ENCODE measurements around the gene TTYH3.
"Not testable (repeated sequence)": the region's sequence is repeated elsewhere in the genome, so short reads cannot be mapped to it uniquely, and the experiment has no call there.

Gene TTYH3

DNA sequence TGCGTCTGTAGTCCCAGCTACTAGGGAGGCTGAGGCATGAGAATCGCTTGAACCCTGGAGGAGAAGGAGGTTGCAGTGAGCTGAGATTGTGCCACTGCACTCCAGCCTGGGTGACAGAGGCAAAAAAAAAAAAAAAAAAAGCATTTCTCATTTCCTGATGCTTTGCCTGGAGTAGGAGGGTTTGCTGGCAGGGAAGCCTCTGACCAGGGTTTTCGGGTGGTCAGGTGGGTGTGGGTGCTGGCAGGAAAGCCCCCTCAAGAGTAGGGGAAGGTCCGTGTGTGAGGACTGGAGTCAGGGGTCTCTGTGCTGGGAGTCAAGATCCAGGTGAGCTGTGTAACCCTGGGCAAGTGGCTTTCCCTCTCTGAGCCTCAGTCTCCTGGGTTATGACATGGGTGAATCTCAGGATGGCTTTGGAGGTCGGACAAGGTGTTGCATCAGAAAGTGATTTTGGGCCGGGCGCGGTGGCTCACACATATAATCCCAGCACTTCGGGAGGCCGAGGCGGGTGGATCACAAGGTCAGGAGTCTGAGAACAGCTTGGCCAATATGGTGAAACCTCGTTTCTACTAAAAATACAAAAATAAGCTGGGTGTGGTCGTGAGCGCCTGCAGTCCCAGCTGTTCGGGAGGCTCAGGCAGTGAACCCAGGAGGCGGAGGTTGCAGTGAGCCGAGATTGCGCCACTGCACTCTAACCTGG, 59.4 kb downstream of the TTYH3 start:
- no peak for DNase-seq

DNA sequence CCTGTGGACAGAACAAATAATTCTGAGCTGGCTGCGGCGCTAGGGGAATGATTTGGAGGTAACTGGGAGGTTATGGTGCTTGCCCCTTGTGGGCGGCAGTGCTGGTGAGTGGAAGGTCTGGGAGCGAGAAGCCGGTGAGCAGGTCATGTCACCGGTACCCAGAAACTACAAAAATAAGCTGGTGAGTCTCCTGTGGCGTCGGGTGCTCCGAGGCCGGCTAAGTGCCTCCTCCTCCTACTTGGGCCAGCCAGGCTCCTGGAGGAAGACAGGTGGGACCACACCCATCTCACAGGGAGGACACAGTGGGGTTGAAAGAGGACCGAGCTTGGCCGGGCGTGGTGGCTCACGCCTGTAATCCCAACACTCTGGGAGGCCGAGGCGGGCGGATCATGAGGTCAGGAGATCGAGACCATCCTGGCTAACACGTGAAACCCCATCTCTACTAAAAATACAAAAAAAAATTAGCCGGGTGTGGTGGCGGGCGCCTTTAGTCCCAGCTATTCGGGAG, 60.2 kb downstream of the TTYH3 start:
- DNase-seq = not testable (repeated sequence)

DNA sequence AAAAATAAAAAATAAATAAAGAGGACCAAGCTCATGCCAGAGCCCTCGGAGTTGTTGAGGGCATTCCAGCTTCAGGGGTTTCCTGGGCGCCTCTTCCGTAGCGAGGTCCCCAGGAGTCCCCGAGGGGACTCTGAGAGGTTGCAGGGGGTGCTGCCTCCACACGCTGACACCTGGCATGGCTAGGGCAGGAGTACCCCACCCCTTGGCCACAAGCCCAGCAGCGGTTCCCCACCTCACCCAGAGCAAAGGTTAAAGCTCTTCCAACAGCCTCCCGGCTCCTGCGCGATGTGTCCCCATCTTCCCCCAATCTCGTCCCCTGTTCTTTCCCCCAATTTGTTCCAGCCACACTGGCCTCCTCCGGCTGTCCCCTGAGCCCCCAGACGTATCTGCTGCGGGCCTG, 60.8 kb downstream of the TTYH3 start:
- no peak for DNase-seq

DNA sequence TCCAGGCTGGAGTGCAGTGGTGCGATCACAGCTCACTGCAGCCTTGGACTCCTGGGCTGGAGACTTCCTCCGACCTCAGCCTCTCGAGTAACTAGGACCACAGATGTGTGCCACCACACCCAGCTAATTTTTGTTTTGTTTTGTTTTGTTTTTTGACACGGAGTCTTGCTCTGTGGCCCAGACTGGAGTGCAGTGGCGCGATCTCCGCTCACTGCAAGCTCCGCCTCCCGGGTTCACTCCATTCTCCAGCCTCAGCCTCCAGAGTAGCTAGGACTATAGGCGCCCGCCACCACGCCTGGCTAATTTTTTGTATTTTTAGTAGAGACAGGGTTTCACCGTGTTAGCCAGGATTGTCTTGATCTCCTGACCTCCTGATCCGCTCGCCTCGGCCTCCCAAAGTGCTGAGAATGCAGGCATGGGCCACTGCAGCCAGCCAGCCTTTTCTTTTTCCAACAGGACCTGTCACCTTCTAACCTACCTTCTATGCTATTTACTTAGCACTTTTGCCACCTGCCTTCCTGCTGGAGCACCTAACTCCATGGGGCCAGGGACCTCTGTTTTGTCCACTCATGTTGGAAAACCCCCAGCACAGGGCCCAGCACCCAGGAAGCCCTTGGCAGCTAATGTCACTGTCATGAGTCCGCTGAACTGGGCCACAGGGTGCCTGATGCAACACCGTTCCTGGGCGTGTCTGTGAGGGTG, 61.8 kb downstream of the TTYH3 start:
- not testable (repeated sequence) for DNase-seq

DNA sequence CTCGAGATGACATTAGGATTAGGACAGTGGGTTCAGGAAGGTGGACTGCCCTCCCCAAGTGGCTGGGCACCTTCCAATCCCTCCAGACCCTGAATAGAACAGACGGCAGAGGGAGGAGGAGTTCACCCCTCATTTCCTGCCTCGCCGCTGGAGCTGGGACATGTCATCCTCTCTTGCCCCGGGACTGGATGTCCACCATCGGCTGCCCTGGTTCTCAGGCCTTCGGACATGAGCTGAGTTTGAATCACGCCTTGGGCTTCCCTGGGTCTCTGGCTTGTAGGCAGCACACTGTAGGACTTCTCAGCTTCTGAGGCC, 62.3 kb downstream of the TTYH3 start:
- DNase-seq = not testable (repeated sequence)

DNA sequence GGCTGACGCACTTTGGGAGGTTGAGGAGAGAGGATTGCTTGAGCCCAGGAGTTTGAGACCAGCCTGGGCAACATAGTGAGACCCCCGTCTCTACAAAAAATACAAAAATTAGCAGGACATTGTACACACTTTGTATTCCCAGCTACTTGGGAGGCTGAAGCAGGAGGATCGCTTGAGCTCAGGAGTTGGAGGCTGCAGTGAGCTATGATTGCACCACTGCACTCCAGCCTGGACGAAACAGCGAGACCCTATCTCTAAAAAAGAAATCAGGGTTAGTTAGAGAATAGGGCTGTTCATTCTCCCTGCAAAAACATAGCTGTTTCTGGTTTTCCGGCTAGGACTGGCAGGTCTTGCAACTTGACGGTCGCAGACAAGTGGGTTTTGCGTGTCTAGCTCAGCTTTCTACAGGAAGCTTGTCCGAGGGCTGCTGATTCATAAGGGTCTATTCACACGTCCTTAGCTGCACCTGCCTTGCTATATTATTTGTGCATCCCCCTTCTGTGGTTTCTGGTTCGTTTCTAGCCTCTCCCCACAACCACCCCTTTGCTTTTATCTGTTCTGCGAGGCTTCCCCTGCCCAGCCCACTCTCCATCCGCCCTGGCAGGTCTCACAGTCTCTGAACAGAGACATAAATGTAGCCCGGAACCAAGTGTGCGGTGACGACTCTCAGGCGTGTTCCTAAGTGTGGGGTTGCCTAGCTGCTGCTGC, 66.9 kb downstream of the TTYH3 start:
- peak; percentile 66 for DNase-seq

DNA sequence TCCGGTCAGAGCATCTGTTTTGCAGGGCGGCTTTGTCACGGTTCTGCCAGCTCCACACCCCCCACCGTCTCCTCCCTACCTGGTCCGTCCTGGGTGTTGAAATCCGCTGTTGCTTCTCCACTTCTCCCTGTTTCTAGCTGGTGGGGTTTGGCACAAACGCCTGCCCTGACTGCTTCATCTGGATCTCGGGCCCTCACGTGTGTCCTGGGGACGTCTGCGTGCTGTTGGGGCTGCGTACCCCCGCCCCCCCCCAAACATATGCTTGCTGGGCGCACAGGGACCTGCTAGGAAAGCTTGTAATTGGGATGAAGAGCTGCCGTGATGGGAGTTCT, 67.5 kb downstream of the TTYH3 start:
- no peak for DNase-seq

DNA sequence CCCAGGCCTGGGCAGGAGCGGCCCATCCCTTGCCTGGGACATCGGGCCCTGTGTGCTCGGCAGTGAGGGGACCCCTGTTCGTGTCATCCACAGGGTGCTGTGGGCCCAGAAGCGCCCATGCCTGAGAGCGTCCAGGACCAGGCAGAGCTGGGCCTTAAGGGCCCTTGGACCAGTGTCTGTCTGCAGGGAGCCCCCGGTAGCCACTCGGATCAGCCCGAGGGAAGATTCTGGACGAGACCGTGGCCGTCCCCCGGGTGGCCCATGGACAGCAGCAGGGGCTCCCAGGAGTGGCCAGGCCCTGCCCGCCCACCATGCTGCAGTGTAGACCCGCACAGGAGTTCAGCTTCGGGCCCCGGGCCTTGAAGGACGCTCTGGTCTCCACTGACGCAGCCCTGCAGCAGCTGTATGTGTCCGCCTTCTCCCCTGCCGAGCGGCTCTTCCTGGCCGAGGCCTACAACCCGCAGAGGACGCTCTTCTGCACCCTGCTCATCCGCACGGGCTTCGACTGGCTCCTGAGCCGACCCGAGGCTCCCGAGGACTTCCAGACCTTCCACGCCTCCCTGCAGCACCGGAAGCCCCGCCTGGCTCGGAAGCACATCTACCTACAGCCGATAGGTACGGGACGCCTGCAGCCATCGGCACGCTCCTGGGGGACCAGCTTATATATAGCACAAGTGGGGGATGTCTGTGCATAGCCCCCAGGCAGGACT, 68.5 kb downstream of the TTYH3 start:
- no peak for DNase-seq

DNA sequence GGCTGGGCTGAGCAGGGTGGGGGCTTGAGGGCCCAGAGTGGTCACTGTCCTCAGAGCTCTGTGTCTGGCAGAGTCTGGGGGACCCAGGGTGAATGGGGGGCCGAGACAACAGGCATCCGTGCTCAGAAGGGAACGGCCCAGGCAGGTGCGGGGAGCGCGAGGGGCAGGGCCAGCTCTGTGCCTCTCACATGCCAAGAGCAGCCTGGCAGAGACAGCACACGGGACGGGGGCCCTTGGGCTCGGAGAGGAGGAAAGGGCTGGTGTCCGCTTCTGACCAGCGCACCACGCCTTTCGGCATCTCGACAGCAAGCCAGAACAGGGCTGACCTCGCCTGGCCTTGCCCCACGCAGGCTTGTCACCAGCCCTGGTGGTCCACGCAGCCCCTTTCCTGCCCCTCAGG, 69.6 kb downstream of the TTYH3 start:
- DNase-seq = no peak

DNA sequence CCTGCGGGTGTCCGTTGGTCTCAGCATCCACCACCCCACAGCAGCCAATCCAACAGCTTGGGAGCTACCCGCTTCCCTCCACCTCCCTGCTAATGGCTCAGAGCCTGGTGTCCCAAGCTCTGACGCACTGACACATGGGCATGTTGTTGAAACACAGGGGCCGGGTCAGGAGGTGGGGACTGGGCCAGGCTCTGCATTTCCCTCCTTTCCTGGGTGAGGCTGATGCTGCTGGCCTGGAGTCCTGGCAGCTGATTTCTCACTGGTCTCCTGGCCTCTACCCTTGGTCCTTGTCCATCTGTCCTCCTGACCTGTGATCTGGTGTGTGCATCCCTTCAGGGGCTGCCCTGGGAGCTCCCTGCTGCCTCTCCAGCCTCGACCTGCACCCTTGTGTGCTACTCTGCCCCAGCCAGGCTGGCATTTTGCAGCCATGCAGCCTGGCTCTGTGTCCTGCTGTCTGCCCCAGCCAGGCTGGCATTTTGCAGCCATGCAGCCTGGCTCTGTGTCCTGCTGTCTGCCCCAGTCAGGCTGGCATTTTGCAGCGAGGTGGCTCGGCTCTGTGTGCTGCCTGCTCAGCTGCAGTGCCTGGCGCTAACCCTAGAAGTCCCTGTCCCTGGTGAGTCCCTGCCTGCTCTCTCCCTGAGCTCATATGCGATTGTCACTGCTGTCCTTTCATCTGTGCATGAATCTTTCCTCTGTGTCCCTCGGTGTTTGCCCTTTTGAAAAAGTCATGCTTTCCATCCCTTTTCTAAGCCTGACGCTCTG, 70.2 kb downstream of the TTYH3 start:
- DNase-seq = no peak

DNA sequence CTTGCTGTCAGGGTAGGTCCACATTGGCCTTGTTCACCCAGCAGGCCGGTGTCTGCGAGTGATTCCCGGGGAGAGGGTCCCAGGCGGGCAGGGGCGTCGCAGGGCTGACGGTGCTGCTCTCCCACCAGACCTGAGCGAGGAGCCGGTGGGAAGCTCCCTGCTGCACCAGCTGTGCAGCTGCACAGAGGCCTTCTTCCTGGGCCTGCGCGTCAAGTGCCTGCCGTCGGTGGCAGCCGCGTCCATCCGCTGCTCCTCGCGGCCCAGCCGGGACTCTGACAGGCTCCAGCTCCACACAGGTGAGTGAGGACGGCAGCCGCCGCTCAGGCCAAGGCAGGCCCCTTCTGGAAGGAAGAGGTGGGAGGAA, 70.8 kb downstream of the TTYH3 start:
- no peak for DNase-seq

DNA sequence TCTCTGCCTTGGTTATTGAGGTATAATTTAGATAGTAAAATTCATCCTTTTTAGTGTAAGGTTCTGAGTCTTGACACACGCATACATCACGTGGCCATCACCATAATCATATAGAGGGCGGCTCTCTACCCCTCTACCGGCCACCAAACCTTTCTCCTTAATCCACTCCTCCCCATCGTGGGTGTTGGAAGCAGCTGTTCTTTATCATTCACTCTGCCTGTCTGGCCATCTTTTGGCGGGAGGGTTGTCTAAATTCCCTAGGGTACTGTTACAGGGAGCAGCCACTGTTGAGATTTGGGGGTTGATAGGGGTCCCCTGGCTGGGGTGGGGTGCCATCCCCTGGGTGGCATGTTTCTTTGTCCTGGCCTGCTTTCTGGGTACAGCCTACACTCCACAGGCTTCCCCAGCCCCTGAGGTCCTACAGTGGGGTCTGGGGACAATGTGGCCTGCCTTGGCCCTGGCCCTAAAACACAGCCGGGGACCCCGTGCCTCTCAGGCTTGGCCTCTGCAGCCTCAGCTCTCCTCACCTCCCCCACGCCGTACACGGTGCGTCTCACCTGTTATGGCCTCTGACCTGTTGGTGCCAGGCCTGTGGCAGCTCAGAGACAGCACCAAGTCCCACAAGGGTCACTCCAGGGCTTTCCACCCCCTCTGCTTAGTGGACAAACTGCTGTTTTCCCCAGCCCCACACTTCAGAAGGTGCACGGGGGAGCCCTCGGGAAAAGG, 73.7 kb downstream of the TTYH3 start:
- DNase-seq = no peak

DNA sequence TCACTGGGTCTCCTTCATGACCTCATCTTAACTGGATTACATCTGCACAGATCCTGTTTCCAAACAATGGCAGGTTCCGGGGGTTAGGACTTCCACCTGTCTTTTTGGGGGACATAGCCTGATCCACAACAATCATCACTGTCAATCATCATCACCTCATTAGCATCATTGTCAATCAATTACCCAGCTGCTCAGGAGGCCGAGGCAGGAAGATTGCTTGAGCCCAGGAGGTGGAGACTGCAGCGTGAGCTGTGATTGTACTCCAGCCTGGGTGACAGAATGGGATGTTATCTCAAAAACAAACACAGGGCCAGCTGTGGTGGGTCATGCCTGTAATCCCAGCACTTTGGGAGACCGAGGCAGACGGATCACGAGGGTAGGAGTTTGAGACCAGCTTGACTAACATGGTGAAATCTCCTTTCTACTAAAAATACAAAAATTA, 74.9 kb downstream of the TTYH3 start:
- no peak for DNase-seq

DNA sequence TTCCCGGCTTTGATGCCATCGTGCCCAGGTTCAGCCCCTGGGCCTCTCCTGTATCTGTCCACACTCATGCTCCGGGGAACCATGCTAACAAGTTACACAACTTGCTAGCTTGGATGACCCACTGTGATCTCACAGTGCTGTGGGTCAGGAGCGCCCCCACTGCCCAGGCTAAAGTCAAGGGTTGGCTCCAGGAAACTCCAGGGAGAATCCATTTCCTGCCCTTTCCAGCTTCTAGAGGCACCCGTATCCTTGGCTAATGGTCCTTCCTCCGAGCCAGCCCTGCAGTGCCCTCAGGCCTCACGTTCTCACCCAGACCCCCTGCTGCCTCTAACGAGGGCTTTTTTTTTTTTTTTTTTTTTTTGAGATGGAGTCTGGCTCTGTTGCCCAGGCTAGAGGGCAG, 75.7 kb downstream of the TTYH3 start:
- no peak for DNase-seq

DNA sequence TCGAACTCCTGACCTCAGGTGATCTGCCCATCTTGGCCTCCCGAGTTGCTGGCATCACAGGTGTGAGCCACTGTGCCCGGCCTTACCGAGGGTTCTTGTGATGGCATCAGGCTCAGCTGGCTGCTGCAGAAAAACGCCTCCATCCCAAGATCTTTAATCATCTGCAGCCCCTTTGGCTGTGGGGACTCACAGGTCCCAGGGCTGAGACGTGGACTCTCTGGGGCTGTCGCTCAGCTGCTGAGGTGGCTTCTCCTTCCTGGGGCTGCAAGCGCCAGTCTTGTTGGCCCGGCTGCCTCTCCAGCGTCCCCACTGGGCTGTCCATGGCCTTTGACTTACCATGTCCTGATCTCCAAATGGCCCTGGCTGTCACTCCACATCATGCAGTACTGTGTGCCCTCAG, 76.3 kb downstream of the TTYH3 start:
- DNase-seq = no peak

DNA sequence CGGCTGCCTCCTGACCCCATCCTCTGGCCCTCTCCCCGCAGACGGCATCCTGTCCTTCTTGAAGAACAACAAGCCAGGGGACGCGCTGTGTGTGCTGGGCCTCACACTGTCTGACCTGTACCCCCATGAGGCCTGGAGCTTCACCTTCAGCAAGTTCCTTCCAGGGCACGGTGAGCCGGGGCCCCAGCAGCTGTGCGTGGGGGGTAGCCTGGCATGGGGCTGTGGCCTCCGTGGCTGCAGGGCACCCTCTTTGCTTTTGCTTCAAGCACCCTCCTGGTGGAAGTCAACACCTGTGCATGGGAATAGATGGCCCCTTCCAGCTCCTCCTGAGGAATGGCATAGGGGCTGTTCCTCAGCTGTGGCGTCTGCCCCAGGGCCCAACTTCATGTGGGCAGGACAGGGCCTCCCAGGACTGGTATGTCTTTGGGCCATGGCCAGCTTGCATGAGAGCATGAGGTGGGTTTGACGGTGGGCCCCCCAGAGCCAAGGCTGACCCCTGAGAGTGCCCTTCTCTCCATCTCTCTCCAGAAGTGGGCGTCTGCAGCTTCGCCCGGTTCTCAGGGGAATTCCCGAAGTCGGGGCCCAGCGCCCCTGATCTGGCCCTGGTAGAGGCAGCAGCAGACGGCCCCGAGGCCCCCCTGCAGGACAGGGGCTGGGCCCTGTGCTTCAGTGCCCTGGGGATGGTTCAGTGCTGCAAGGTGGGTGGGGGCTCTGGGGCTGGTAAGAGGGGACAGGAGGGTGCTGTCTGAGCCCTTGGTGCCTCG, 76.9 kb downstream of the TTYH3 start:
- no peak for DNase-seq

DNA sequence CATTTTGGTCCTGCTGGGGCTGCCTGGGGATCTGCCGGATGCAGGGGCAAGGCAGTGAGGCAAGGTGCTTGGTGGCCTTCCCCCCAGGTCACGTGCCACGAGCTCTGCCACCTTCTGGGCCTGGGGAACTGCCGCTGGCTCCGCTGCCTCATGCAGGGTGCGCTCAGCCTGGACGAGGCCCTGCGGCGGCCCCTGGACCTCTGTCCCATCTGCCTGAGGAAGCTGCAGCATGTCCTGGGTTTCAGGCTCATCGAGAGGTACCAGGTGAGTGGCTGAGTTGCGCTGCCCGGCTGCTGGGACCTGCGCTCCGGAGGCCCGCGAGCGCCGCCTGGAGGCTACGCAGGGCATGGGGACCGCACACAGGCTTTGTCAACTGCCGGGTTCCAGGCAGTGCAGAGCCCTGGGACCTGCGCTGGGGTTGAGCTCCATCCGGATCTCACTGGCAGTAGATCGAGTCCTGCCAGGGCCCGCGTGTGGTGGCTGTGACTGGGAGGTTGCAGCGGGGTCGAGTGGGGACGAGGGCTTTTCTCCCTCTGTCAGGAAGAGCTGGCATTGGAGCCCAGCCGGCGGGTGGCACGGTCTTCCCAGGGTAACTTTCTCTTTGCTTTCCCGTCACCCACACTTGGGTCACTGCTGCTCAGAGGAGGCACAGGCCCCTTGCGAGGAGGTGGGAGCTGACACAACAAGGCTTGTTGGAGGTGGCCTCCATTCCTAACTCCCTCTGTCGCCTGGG, 77.9 kb downstream of the TTYH3 start:
- peak; percentile 78 for DNase-seq

DNA sequence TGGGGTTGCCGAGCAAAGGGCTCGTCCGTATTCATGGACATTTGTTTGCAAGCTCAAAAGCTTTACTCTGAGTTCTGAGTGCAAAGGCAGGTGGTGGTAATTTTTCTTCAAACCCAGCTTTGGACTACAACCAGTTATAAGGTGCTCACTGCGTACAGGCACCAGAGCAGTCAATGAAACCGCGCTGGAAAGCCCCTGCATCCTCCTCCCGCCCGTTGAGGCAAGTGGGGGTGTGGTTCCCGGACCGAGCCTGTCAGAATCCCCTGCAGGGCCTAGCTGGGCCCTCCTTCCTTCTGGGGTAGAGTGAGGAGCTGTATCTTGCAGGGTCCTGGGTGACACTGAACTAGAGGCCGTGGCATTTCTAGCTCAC, 78.5 kb downstream of the TTYH3 start:
- DNase-seq = peak; percentile 72

DNA sequence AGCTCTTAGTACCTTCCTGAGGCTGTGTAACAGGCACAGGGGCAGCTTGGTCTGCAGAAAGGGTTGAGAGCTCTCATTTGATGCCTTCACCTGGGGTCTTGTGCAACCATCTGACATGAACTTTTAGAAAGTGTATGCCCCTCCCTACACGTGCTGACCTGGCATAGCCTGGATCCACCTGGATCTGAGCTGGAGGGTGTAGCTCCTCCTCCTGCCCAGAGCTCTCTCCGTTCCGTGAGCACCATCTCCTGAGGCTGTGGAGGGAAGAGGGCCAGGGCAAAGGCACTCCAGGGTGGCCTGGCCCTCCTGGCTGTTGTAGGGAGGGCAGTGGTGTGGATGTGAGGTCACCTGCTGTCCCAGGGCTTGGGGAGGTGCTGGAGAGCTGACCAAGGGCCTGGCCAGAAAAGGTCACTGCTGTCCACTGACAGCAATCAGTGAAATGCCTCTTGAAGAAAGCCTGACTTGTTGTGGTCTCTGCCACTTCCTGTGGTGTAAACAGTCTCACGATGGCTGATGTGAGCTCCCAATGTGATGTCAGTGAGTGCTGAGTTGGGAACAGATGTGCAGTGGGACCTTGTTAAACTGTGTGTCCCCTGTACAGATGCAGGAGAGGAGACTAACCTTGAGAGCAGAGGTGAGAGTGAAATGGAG, 79.2 kb downstream of the TTYH3 start:
- DNase-seq = peak; percentile 64
